Heart right ventricle (tissue), 16 donors: ENCODE results near the gene CPA3. TPM values are rescaled to one million over a fixed set of nuclear protein-coding genes. Genes with fewer than 3 reads are reported as not detected.

Experiments
- ATAC-seq, 8 donors: fragments of 200-7000 bp; cut with Tn5 transposase; one replicate each; pipeline ENCODE4 v1.9.1; 2020; ENCODE audit warnings: mild to moderate bottlenecking in 8 of 8, moderate library complexity in 8 of 8, moderate number of reproducible peaks in 1 of 8
- DNase-seq, 2 donors: peaks; one replicate each; pipeline ENCODE4 v3.0.0-alpha.2; 2020
- H3K27ac ChIP-seq, 10 donors: fragments of 200-600 bp; sonication (generic) in 2 of 10; one replicate each; pipeline versions ENCODE4 v1.5.0 to v1.8.0; 2020 to 2022; ENCODE audit warnings: mild to moderate bottlenecking in 3 of 10
- H3K27me3 ChIP-seq, 7 donors: fragments of 200-600 bp; one replicate each; pipeline ENCODE4 v1.8.0; 2021 to 2022; ENCODE audit warnings: mild to moderate bottlenecking in 2 of 7
- H3K36me3 ChIP-seq, 9 donors: fragments of 200-600 bp; sonication (generic) in 1 of 9; one replicate each; pipeline versions ENCODE4 v1.5.0 to v1.8.0; 2020 to 2022; ENCODE audit warnings: mild to moderate bottlenecking in 2 of 9
- H3K4me1 ChIP-seq, 9 donors: fragments of 200-600 bp; sonication (generic) in 1 of 9; one replicate each; pipeline versions ENCODE4 v1.5.0 to v1.8.0; 2020 to 2022; ENCODE audit warnings: mild to moderate bottlenecking in 4 of 9
- H3K4me3 ChIP-seq, 10 donors: fragments of 200-600 bp; sonication (generic) in 2 of 10; one replicate each; pipeline versions ENCODE4 v1.5.0 to v1.8.0; 2020 to 2022; ENCODE audit warnings: mild to moderate bottlenecking in 7 of 10, moderate library complexity in 2 of 10
- H3K9me3 ChIP-seq, 11 donors: fragments of 200-600 bp in 10 of 11; sonication (generic) in 2 of 11; one replicate each; pipeline versions ENCODE4 v1.5.0 to v1.8.0; 2013 to 2022; ENCODE audit warnings: mild to moderate bottlenecking in 2 of 11, control low read depth in 1 of 11, moderate library complexity in 1 of 11
- CTCF ChIP-seq, 9 donors: fragments of 200-600 bp; sonication (generic) in 2 of 9; IDR thresholded peaks; one replicate each; pipeline versions ENCODE4 v1.5.0 to v1.8.0; 2021 to 2022; ENCODE audit warnings: antibody characterized with exemption in 9 of 9, mild to moderate bottlenecking in 5 of 9, moderate library complexity in 1 of 9
- WGBS, 2 donors: extraction: QIAGEN DNeasy Blood & Tissue Kit; methylation state at CpG; one replicate each; pipeline ENCODE4 v1.1.7; 2013; ENCODE audit warnings: inconsistent platforms in 1 of 2; 5-methylcytosine and 5-hydroxymethylcytosine counted together
- intact Hi-C, 10 donors: fragments of 100-400 bp; cut with DNase I; formaldehyde crosslinking; loops; one replicate each; pipeline versions ENCODE4 v1.11.1 to v1.14.2; 2022
- polyA plus RNA-seq, 2 donors: library from polyadenylated mRNA; stranded (reverse); fragments of 200-250 nt; gene quantifications; one replicate each; pipeline ENCODE4 v1.2.3, GENCODE V29; 2013
- total RNA-seq, 10 donors: library from RNA; stranded (reverse); fragmentation: NEBNext Ultra II Directional in 3 of 10; extraction: Animal tissue kit (Norgen Biotek cat#: 25700) in 3 of 10; gene quantifications; one replicate each; pipeline versions ENCODE4 v1.2.1 to v1.2.4, GENCODE V29; 2021 to 2023
- donor health status: Arrhythmogenic right ventricular cardiomyopathy.
- donor health status: ischemic (EF 13 %, LVEDD 7.1; RV severe dilation, severe dysfunction).
- donor health status: healthy with polysubstance abuse.
- donor health status: DM: no; HTN: yes; CAD: no.
- donor health status: DM: no; HTN: no; CAD: no.
- donor health status: ischemic (EF 25% LVEDD 6.9; RV normal size, moderate dysfunction).
- donor health status: ischemic (EF 25% LVEDD 5.7; RV mildly dilated, moderate dysfunction).
- donor health status: healthy.
- donor health status: DM: yes; HTN: yes; CAD: no.
- donor health status: Ischemic cardiomyopathy.
- donor health status: ischemic (EF 35%, LVEDD 5.7; RV mildly dilated, moderate dysfunction).
- donor health status: nonischemic (EF 11% LVEDD 7.7; RV severe dilation, severe dysfunction).
- donor health status: DM: yes; HTN: yes; CAD: no.
- donor health status: PGD.
- donor health status: ischemic (EF 29% LVEDD 5.4; RV normal size, mild dysfunction).
- donor health status: nonischemic (EF 23%, LVEDD 6.1; RV moderate dilation, normal function).

Gene CPA3
- total and polyA plus RNA-seq, 12 donors = 0.22 to 2.6 (median 1.4) TPM

DNA sequence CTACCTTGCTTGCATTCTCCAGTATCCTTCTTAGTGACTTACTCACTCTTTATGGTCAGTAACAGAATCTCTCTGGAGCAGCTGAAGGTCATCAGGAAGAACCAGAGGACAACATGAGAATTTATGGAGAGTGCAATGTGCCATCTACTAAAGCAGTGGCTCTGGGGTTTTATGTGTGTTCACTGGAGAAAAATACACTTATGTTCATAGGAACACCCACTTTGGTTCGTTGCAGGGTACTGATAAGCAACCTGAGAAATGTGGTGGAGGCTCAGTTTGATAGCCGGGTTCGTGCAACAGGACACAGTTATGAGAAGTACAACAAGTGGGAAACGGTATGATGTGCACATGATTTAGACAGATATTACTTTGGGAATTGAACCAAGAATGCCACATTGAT is 24.6 kb upstream of the CPA3 start:
- intact Hi-C loops = no loop called here
- no peaks in the 10 kb centered on the region for H3K4me1 ChIP-seq
- DNase-seq (no peak), ATAC-seq (no peak)
- H3K27ac ChIP-seq = no peak overlapping the region
- 65 to 69% methylated on average over 4 of the region's 4 CpGs for WGBS, 2 donors
- no peaks in the 10 kb centered on the region for H3K27me3 ChIP-seq
- H3K4me3 ChIP-seq = no peak overlapping the region
- H3K9me3 ChIP-seq = peaks cover 0 to 4% (median 0%) of the 10 kb centered on the region in 11 donors
- no peaks in the 10 kb centered on the region for H3K36me3 ChIP-seq
- no peak for TF ChIP-seq CTCF (IDR thresholded peaks at IDR 0.05)

DNA sequence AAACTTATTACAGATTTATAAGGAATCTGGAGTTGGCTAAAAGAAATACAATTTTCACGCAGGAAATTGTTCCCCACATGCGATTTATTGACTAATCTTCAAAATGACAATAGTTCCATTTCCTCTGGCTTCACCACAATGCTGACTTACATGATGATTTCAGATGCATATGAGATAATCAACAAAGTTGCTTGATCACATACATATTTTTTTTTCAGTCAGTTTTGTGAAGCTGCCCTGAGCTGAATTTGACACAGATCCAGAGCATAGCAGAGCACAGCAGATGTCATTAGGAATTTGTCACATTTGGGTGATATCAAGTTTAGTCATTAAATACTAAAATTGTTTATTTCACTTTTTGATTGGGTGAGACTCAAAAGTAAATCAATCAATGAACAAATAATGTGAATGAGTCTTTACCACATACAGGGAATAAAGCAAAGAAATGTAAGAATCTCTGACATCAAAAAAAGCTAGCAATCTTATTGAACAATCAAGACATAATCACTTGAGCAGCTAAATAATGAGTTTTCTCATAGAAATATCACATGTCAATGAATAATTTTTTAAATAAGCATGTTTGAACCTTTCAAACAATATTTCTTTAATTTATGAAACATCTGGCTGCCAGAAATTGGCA is 19.2 kb upstream of the CPA3 start:
- no peak for ATAC-seq
- no peak for TF ChIP-seq CTCF (IDR thresholded peaks at IDR 0.05)
- Histone ChIP-seq H3K4me1 (no peaks in the 10 kb centered on the region), H3K4me3 (no peak overlapping the region), H3K9me3 (no peaks in the 10 kb centered on the region), H3K36me3 (no peaks in the 10 kb centered on the region), H3K27me3 (peaks cover 0 to 5% (median 0%) of the 10 kb centered on the region in 7 donors), H3K27ac (no peak overlapping the region)
- DNase-seq = no peak
- WGBS, 2 donors = 77% methylated on average over 2 of the region's 2 CpGs
- intact Hi-C loops = no loop called here

- DNase-seq = no peak
- no peaks in the 10 kb centered on the region for H3K9me3 ChIP-seq
- intact Hi-C loops = no loop called here
- peak in 1 of 8 donors; percentile 50 for ATAC-seq
- no peaks in the 10 kb centered on the region for H3K4me1 ChIP-seq
- WGBS, 2 donors = 30 to 88% methylated on average over 1 of the region's 1 CpG
- no peaks in the 10 kb centered on the region for H3K36me3 ChIP-seq
- no peak for TF ChIP-seq CTCF (IDR thresholded peaks at IDR 0.05)
- H3K27me3 ChIP-seq = peaks cover 0 to 6% (median 0%) of the 10 kb centered on the region in 7 donors
- H3K27ac ChIP-seq = no peak overlapping the region
- no peak overlapping the region for H3K4me3 ChIP-seq
Measured at GRCh38 chr3:148847351-148847750, 17.7 kb upstream of the CPA3 start.

DNA sequence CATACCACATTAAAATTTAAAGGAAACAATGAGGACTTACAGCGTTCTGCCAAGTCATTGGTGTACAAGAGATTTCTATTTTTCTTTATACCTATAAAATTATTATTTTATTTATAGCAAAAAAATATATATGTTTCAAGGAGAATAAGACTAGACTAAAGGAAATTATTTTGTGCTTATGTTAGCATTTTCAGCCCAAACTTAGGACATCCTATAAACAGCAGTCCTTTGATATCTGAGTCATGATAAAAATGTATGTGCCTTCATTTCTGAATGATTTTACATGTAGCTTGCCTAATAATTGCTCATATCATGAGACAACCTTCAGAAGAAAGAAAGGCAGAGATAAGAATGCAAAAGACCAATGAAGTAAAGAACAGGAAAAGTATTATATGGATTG is 16.7 kb upstream of the CPA3 start:
- H3K4me3 ChIP-seq = no peak overlapping the region
- no peak for DNase-seq
- H3K9me3 ChIP-seq = no peaks in the 10 kb centered on the region
- no peak for TF ChIP-seq CTCF (IDR thresholded peaks at IDR 0.05)
- ATAC-seq = no peak
- intact Hi-C loops = no loop called here
- H3K27ac ChIP-seq = no peak overlapping the region
- no peaks in the 10 kb centered on the region for H3K4me1 ChIP-seq
- peaks cover 0 to 6% (median 0%) of the 10 kb centered on the region in 7 donors for H3K27me3 ChIP-seq
- WGBS, 2 donors = 84 to 85% methylated on average over 1 of the region's 1 CpG
- H3K36me3 ChIP-seq = no peaks in the 10 kb centered on the region
